Subcutaneous adipose tissue (tissue), 4 donors: ENCODE measurements around the gene WIPI1. TPM values are rescaled to one million over a fixed set of nuclear protein-coding genes. Genes with fewer than 3 reads are reported as not detected.

Experiments used
- total RNA-seq, 4 donors: library from RNA; depleted of rRNA; stranded (reverse); fragments of >200 nt; gene quantifications; one replicate each; pipeline ENCODE4 v1.1.0, GENCODE V29; 2016
- TF ChIP-seq, protein P1 (sequence below): fragments of 450-650 bp; IDR thresholded peaks from one replicate; pipeline ENCODE4 v1.5.1; 2016; ENCODE audit warnings: low read depth, mild to moderate bottlenecking, control low read depth, antibody characterized with exemption, moderate library complexity

Gene WIPI1
- total RNA-seq, 4 donors from 2014 or later: 59.5 to 83.0 (median 71.2) TPM

DNA sequence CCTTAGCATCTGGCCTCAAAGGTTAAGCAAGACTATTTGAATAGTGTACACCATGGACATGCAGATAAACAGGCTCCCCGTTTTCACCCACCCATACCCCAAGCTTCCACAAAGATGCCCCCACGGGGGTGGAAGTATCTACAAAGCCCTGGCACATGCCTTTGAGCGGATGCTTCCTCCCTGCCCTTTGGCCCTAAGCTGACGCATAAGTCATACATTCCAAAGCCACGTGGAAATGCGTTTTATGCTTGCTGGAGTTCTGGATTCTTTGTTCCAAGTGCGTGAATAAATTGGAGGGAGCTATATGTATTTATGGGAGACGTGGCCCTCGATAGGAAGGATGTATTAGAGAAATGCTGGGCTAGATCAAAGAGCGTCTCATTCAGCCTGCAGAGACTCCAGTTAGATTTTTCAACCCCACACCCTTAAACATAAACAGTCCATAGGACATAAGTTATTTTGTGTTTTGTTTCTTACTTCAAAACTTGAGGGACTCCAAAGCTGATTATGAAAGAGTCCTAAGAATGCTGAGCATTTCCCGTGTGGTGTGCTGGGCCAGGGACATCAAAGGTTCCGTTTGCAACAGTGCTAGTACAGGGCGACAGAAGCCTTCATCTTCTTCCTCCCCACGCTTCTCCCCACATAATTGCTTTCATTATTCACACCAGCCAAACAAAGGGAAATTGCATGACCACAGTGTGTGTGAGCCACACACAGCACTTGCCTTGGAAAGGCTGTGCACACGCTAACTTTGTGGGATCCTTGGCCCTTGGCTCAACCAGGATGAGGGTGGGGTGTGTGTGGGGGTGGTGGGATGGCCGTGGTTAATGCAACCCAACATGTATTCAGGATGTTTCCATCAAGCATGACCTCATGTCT, 73.6 kb downstream of the WIPI1 start:
- TF ChIP-seq, protein P1, sequence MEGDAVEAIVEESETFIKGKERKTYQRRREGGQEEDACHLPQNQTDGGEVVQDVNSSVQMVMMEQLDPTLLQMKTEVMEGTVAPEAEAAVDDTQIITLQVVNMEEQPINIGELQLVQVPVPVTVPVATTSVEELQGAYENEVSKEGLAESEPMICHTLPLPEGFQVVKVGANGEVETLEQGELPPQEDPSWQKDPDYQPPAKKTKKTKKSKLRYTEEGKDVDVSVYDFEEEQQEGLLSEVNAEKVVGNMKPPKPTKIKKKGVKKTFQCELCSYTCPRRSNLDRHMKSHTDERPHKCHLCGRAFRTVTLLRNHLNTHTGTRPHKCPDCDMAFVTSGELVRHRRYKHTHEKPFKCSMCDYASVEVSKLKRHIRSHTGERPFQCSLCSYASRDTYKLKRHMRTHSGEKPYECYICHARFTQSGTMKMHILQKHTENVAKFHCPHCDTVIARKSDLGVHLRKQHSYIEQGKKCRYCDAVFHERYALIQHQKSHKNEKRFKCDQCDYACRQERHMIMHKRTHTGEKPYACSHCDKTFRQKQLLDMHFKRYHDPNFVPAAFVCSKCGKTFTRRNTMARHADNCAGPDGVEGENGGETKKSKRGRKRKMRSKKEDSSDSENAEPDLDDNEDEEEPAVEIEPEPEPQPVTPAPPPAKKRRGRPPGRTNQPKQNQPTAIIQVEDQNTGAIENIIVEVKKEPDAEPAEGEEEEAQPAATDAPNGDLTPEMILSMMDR: no peak

DNA sequence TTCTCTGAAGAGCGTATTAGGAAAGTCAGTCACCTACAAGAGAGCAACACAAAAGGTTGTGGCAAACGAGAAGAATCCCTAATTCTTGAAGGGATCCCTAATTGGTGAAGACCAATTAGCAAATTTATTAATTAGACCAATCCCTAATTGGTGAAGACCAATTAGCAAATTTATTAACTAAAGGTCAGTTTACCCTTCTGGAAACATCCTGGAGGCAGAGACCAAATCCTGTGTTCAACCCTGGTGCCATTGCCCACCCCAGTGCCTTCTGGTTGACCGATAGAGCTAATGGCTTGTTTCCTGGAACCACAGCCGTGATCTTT, 74.2 kb downstream of the WIPI1 start:
- TF ChIP-seq, protein P1: no peak

DNA sequence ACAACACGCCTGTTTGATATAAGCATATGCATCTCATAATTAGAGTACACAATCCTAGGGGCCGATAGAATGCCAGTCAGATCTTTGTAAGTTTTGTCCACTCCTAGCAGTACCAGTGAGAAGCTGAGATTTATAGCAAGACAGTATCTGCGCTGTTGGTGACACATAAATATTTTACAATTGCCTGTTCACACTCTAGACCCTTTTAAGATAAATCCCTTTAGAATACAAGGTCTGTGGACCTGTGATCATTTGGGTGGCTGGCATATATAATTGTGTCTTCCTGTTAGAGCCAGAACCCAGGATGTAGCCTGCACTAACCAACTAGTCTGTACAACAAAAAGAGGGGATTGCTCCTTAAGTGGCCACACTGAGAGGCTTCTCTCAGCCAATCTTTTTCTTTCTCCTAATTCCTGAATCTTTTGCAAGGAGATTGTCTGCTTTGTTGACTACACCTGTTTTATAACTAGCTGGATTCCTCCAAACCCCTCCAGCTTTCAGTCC, 74.7 kb downstream of the WIPI1 start:
- TF ChIP-seq, protein P1: no peak

DNA sequence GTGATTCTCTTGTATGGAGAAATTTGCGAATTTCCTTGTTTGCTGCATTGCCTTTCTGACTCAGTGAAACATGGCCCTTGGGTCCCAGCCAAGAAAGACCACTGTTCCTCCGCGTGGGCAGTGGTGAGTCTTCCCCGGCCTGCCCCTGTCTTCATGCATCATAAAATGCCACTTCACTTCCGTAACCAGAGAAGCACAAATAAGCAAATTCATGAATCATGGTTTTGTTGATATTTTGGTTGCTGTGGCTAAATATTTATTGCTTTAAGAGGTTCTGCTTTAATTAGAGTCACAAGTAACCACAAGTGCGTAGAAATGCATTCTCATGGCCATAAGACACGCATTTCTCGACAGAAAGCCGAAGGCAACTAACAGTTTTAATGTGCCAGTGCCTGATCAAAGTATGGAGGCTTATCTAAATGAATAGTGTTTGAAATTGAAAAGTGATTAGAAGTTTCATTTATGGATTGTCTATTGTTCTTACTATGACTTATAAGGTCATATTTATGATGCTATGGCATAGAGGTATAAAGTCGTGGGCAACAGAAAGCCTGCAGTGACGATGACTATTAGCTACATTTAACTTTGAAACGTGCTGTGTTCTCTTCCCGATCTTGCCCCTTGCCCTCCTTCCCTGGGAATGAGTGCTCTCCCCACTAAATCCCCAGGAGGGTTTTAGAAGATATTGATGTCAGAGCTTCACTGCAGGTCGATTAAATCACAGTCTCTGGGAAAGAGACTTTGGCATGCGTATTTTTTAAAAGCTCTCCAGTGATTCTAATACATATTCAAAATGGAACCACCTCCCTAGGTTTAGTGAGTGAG, 76.0 kb downstream of the WIPI1 start:
- TF ChIP-seq, protein P1: no peak

DNA sequence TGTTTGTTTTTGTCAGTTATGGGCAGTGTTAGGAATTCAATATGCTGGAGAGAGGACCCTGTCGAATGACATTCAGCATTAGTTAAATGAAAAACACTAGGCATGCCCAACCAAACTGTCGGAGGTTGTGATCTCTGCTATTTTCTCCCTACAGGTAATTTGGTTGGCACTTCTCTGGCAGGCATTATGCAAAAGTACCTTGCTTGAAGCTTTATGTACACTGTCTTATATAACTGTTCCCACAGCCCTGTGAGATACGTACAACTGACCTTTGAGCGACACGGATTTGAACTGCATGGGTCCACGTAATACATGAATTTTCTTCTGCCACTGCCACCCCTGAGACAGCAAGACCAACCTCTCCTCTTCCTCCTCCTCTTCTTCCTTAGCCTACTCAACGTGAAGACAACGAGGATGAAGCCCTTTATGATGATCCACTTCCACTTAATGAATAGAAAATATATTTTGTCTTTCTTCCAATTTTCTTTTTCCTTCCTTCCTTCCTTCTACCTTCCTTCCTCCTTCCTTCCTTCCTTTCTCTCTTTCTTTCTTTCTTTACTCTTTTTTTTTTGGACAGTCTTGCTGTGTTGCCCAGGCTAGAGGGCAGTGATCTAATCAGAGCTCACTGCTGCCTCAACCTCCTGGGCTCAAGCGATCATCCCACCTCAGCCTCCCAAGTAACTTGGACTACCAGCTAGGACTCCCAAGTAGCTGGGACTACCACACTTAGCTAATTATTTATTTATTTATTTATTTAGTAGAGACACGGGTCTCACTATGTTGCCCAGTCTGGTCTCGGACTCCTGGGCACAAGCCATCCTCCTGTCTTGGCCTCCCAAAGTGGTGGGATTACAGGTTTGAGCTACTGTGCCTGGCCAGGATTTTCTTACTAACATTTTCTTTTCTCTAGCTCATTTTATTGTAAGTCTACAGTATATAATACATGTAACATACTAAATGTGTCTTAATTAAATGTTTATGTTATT, 77.3 kb downstream of the WIPI1 start:
- TF ChIP-seq, protein P1: no peak

DNA sequence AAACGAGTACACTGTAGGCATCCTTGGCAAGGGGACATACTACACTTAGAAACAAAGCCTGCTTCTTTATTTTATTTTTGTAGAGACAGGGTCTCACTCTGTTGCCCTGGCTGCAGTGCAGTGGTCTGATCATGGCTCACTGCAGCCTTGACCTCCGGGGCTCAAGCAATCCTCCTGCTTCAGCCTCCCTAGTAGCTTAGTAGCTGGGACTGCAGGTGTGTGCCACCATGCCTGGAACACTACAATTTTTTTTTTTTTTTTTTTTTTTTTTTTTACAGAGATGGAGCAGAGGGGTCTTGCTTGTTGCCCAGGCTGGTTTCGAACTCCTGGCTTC, 78.2 kb downstream of the WIPI1 start:
- TF ChIP-seq, protein P1: no peak
